HEK293 (cell line): ENCODE measurements around the gene OMD.

Experiments
- CTCF ChIA-PET: fragments of 350-600 bp; formaldehyde crosslinking; extraction: SDS; loops from one replicate; lab custom pipeline; 2021; ENCODE audit warnings: antibody characterized with exemption; lab: Yijun Ruan, JAX
- POLR2A ChIA-PET: fragments of 300-600 bp; formaldehyde crosslinking; extraction: SDS; loops from one replicate; lab custom pipeline; 2020; ENCODE audit warnings: antibody characterized with exemption, inconsistent platforms; lab: Yijun Ruan, JAX
- H3K27ac ChIP-seq: fragments of 200-500 bp; sonication (Bioruptor generic); 2 replicates; pipeline ENCODE4 v1.5.1; 2014; ENCODE audit warnings: low read depth, low read length, control low read depth, inconsistent platforms; ENCODE audit errors: extremely low read depth
- H3K36me3 ChIP-seq, 2 experiments: fragments of 200-500 bp in 1 of 2; sonication (Bioruptor generic) in 1 of 2; 1 replicate in 1 of 2; 2 replicates in 1 of 2; pipeline ENCODE4 v1.5.1; 2014 to 2017; ENCODE audit warnings: inconsistent platforms in 2 of 2, low read length in 2 of 2; ENCODE audit not compliant: control insufficient read depth in 2 of 2, insufficient read depth in 1 of 2
- H3K4me1 ChIP-seq: fragments of 200-500 bp; sonication (Bioruptor generic); 2 replicates; pipeline ENCODE4 v1.5.1; 2014; ENCODE audit warnings: mild to moderate bottlenecking, low read length, inconsistent platforms; ENCODE audit not compliant: control insufficient read depth, insufficient read depth
- H3K4me3 ChIP-seq: 2 replicates; pipeline ENCODE4 v1.5.1; 2011; ENCODE audit warnings: low read depth, mild to moderate bottlenecking, control low read depth, low read length, moderate library complexity
- H3K9me3 ChIP-seq: fragments of 200-500 bp; sonication (Bioruptor generic); 2 replicates; pipeline ENCODE4 v1.5.1; 2014; ENCODE audit warnings: low read depth, low read length, inconsistent platforms; ENCODE audit not compliant: control insufficient read depth, insufficient read depth
- AEBP2 ChIP-seq: fragments of 450-650 bp; formaldehyde crosslinking; IDR thresholded peaks from 2 replicates; pipeline ENCODE4 v1.5.1; 2016; ENCODE audit warnings: missing biosample characterization, missing genetic modification characterization, borderline replicate concordance
- GLI4 ChIP-seq: fragments of 450-650 bp; formaldehyde crosslinking; IDR thresholded peaks from 2 replicates; pipeline ENCODE4 v1.5.1; 2016; ENCODE audit warnings: missing biosample characterization, missing genetic modification characterization
- KLF7 ChIP-seq: fragments of 450-650 bp; formaldehyde crosslinking; IDR thresholded peaks from 2 replicates; pipeline ENCODE4 v1.5.1; 2016; ENCODE audit warnings: missing biosample characterization, missing genetic modification characterization, borderline replicate concordance
- KLF8 ChIP-seq: fragments of 450-650 bp; formaldehyde crosslinking; IDR thresholded peaks from 2 replicates; pipeline ENCODE4 v1.5.1; 2016; ENCODE audit warnings: missing biosample characterization, missing genetic modification characterization
- MEIS1 ChIP-seq: sonication (generic); formaldehyde crosslinking; IDR thresholded peaks from 2 replicates; pipeline ENCODE4 v1.8.1; 2022; ENCODE audit warnings: missing genetic modification reagents, mild to moderate bottlenecking, borderline replicate concordance
- PRDM6 ChIP-seq: fragments of 450-650 bp; formaldehyde crosslinking; IDR thresholded peaks from 2 replicates; pipeline ENCODE4 v1.5.1; 2017; ENCODE audit warnings: missing biosample characterization, missing genetic modification characterization
- ZBTB21 ChIP-seq: fragments of 450-650 bp; formaldehyde crosslinking; IDR thresholded peaks from 2 replicates; pipeline ENCODE4 v1.5.1; 2017; ENCODE audit warnings: missing biosample characterization, missing genetic modification characterization
- ZBTB49 ChIP-seq: fragments of 450-650 bp; formaldehyde crosslinking; IDR thresholded peaks from 2 replicates; pipeline ENCODE4 v1.5.1; 2016; ENCODE audit warnings: missing biosample characterization, missing genetic modification characterization, low read depth
- ZEB2 ChIP-seq: fragments of 450-650 bp; formaldehyde crosslinking; IDR thresholded peaks from 2 replicates; pipeline ENCODE4 v1.5.1; 2016; ENCODE audit warnings: missing biosample characterization, missing genetic modification characterization
- ZIC2 ChIP-seq: fragments of 450-650 bp; formaldehyde crosslinking; IDR thresholded peaks from 2 replicates; pipeline ENCODE4 v1.5.1; 2016; ENCODE audit warnings: missing biosample characterization, missing genetic modification characterization
- ZNF10 ChIP-seq: fragments of 450-650 bp; formaldehyde crosslinking; IDR thresholded peaks from 2 replicates; pipeline ENCODE4 v1.5.1; 2017; ENCODE audit warnings: missing biosample characterization, missing genetic modification characterization
- ZNF133 ChIP-seq: fragments of 450-650 bp; formaldehyde crosslinking; IDR thresholded peaks from 2 replicates; pipeline ENCODE4 v1.5.1; 2016; ENCODE audit warnings: missing biosample characterization, missing genetic modification characterization
- ZNF157 ChIP-seq: fragments of 450-650 bp; formaldehyde crosslinking; IDR thresholded peaks from 2 replicates; pipeline ENCODE4 v1.5.1; 2016; ENCODE audit warnings: missing biosample characterization, missing genetic modification characterization
- ZNF24 ChIP-seq: fragments of 450-650 bp; formaldehyde crosslinking; IDR thresholded peaks from 2 replicates; pipeline ENCODE4 v1.5.1; 2016; ENCODE audit warnings: missing biosample characterization, missing genetic modification characterization
- ZNF366 ChIP-seq: fragments of 450-650 bp; formaldehyde crosslinking; conservative IDR thresholded peaks from 2 replicates; pipeline ENCODE4 v1.5.1; 2016; ENCODE audit warnings: missing biosample characterization, missing genetic modification characterization
- ZNF394 ChIP-seq: fragments of 450-650 bp; formaldehyde crosslinking; IDR thresholded peaks from 2 replicates; pipeline ENCODE4 v1.5.1; 2016; ENCODE audit warnings: missing biosample characterization, missing genetic modification characterization, mild to moderate bottlenecking, moderate library complexity, borderline replicate concordance
- ZNF416 ChIP-seq: fragments of 450-650 bp; formaldehyde crosslinking; IDR thresholded peaks from 2 replicates; pipeline ENCODE4 v1.5.1; 2016; ENCODE audit warnings: missing biosample characterization, missing genetic modification characterization
- ZNF48 ChIP-seq: fragments of 450-650 bp; formaldehyde crosslinking; IDR thresholded peaks from 2 replicates; pipeline ENCODE4 v1.5.1; 2016; ENCODE audit warnings: missing biosample characterization, missing genetic modification characterization
- ZNF510 ChIP-seq: fragments of 450-650 bp; formaldehyde crosslinking; IDR thresholded peaks from 2 replicates; pipeline ENCODE4 v1.5.1; 2018; ENCODE audit warnings: mild to moderate bottlenecking, missing genetic modification characterization, missing biosample characterization; ENCODE audit not compliant: insufficient replicate concordance
- ZNF555 ChIP-seq: fragments of 450-650 bp; formaldehyde crosslinking; conservative IDR thresholded peaks from 2 replicates; pipeline ENCODE4 v1.5.1; 2017; ENCODE audit warnings: missing biosample characterization, mild to moderate bottlenecking, missing genetic modification characterization, inconsistent platforms
- ZNF621 ChIP-seq: fragments of 450-650 bp; formaldehyde crosslinking; IDR thresholded peaks from 2 replicates; pipeline ENCODE4 v1.5.1; 2017; ENCODE audit warnings: missing biosample characterization, missing genetic modification characterization
- ZNF629 ChIP-seq: fragments of 450-650 bp; formaldehyde crosslinking; IDR thresholded peaks from 2 replicates; pipeline ENCODE4 v1.5.1; 2017; ENCODE audit warnings: missing biosample characterization, missing genetic modification characterization
- ZNF658 ChIP-seq: fragments of 450-650 bp; formaldehyde crosslinking; IDR thresholded peaks from 2 replicates; pipeline ENCODE4; 2016; ENCODE audit warnings: missing biosample characterization, missing genetic modification characterization
- ZNF701 ChIP-seq: fragments of 450-650 bp; formaldehyde crosslinking; IDR thresholded peaks from 2 replicates; pipeline ENCODE4 v1.5.1; 2016; ENCODE audit warnings: missing biosample characterization, missing genetic modification characterization
- ZNF768 ChIP-seq: fragments of 450-650 bp; formaldehyde crosslinking; IDR thresholded peaks from 2 replicates; pipeline ENCODE4 v1.5.1; 2018; ENCODE audit warnings: missing biosample characterization, mild to moderate bottlenecking, missing genetic modification characterization
- ZSCAN16 ChIP-seq: fragments of 450-650 bp; formaldehyde crosslinking; IDR thresholded peaks from 2 replicates; pipeline ENCODE4 v1.5.1; 2016; ENCODE audit warnings: missing biosample characterization, missing genetic modification characterization

The OMD gene

GRCh38 chr9:92402826-92403745, 21.2 kb downstream of the OMD start:
- Histone ChIP-seq H3K4me1 (peaks cover 11% of the 10 kb centered on the region; the same call in 1 of the 2 replicates), H3K36me3 (no peaks in the 10 kb centered on the region), H3K9me3 (no peaks in the 10 kb centered on the region), H3K4me3 (no peak overlapping the region), H3K27ac (no peak overlapping the region)
- ChIA-PET CTCF (interaction anchor here (0.8 kb wide), 1 partner anchor 264 kb away, joined by 3 read pairs; no protein-coding TSS in a partner anchor), POLR2A (no interaction called here)
- TF ChIP-seq ZNF510 (tag by site-specific recombination) (no peak), ZNF658 (tag by site-specific recombination) (no peak), ZNF10 (tag by site-specific recombination) (peak; percentile 75; the same call in 1 of the 2 replicates), ZNF133 (tag by site-specific recombination) (no peak)

GRCh38 chr9:92402360-92402759, 21.9 kb downstream of the OMD start:
- Histone ChIP-seq H3K9me3 (no peaks in the 10 kb centered on the region), H3K36me3 (no peaks in the 10 kb centered on the region), H3K4me1 (peaks cover 11% of the 10 kb centered on the region; the same call in 1 of the 2 replicates), H3K4me3 (no peak overlapping the region), H3K27ac (no peak overlapping the region)
- ChIA-PET CTCF (no interaction called here), POLR2A (no interaction called here)
- TF ChIP-seq ZNF366 (tag by site-specific recombination) (peak; percentile 43; the same call in 1 of the 2 replicates), MEIS1 (CRISPR knock-in tag) (no peak), ZSCAN16 (tag by site-specific recombination) (no peak), ZNF621 (tag by site-specific recombination) (no peak), ZNF48 (tag by site-specific recombination) (no peak), ZEB2 (0 out of 2 replicates have a peak, but pooled peaks have one; percentile 26), KLF8 (tag by site-specific recombination) (0 out of 2 replicates have a peak, but pooled peaks have one; percentile 35), ZIC2 (no peak), ZNF157 (tag by site-specific recombination) (no peak), KLF7 (no peak), PRDM6 (tag by site-specific recombination) (peak; percentile 85), ZNF701 (no peak), GLI4 (tag by site-specific recombination) (no peak), ZNF629 (peak; percentile 63), ZNF24 (peak; percentile 91)

- ChIA-PET CTCF (interaction anchor here (0.6 kb wide), 1 partner anchor 88 kb away, joined by 5 read pairs; no protein-coding TSS in a partner anchor), POLR2A (no interaction called here)
- no peak for TF ChIP-seq ZNF768 (tag by site-specific recombination)
- no peak for TF ChIP-seq ZNF416 (tag by site-specific recombination)
- no peak for TF ChIP-seq ZNF394 (tag by site-specific recombination)
- no peak for TF ChIP-seq ZNF555 (tag by site-specific recombination)
- TF ChIP-seq ZBTB49 (tag by site-specific recombination), result no peak
- TF ChIP-seq AEBP2 (tag by site-specific recombination), result no peak
- TF ChIP-seq ZBTB21 (tag by site-specific recombination), result no peak
Observed at GRCh38 chr9:92397853-92398252, 26.4 kb downstream of the OMD start.

More at GRCh38 chr9:92397853-92398252, 26.4 kb downstream of the OMD start:
- Histone ChIP-seq H3K27ac (no peak overlapping the region), H3K4me3 (no peak overlapping the region), H3K9me3 (no peaks in the 10 kb centered on the region), H3K36me3 (no peaks in the 10 kb centered on the region), H3K4me1 (peaks cover 2% of the 10 kb centered on the region; the same call in 1 of the 2 replicates)
